ENCODE results near the gene CRYBG2.

Gene CRYBG2

GRCh38 chr1:26278724-26279455 is 75.0 kb downstream of the CRYBG2 start:
- DNase-seq: peak; percentile 52

- DNase-seq: no peak
These were observed 75.6 kb downstream of the CRYBG2 start for GRCh38 chr1:26278303-26278702.

- DNase-seq: no peak
These were observed 76.2 kb downstream of the CRYBG2 start for GRCh38 chr1:26277719-26278118.

GRCh38 chr1:26277261-26277661 is 76.7 kb downstream of the CRYBG2 start:
- DNase-seq: no peak

DNA sequence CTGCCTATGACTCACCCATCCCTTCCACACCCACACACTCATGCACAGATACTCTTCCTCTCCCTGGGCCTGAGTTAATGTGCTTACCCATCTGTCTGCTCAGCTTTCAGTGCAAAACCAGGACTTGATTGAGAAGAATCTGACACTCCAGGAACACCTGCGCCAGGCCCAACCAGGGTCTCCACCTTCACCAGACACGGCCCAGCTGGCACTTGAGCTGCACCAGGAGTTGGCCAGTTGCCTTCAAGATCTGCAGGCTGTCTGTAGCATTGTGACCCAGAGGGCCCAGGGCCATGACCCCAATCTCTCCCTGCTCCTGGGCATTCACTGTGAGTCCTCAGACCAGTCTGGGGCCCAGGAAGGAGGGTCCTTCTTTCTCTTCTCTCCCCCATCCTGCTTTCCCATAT is 77.5 kb downstream of the CRYBG2 start:
- no peak for DNase-seq

- peak; percentile 84 for DNase-seq
These were observed 78.1 kb downstream of the CRYBG2 start for GRCh38 chr1:26275580-26276431.

DNA sequence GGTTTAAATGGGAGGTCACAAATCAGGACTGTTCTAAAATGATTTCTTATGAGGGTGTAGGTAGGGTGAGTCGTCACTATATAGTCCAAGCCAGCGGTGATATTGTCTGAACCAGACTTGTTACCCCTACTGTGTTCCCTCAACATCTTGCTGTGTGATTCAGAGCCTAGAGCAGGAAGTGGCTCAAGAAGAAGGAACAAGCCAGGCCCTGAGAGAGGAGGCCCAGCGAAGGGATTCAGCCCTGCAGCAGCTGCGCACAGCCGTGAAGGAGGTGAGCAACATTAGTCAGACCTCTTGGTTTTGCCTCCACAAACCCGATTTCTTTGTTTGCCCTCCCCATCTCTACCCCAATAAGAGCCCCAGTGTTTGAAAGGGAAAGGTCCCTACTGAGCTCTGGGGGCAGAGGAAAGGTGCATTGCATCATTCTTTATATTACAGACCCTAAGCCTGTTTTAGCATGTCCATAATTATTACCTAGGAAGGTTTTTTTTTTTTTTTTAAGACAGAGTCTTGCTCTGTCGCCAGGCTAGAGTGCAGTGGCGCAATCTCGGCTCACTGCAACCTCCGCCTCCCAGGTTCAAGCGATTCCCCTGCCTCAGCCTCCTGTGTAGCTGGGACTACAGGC is 79.0 kb downstream of the CRYBG2 start:
- DNase-seq: no peak
